BLaER1 treated with 17β-estradiol and CSF1 and Interleukin-3, amounts not matched to agents 10 nM and 100 nM (cell line): ENCODE data around the gene CALML5.
A peak's percentile ranks its signal among the peaks of the same experiment; 100 is the strongest.

ENCODE experiments used
- H3K27ac ChIP-seq, 11 experiments: shearing (Covaris generic); formaldehyde crosslinking; 2 replicates each; pipeline ENCODE4 v1.8.1; 2022
- H3K27me3 ChIP-seq, 11 experiments: shearing (Covaris generic); formaldehyde crosslinking; 2 replicates each; pipeline ENCODE4 v1.8.1; 2022
- H3K36me3 ChIP-seq, 11 experiments: shearing (Covaris generic); formaldehyde crosslinking; 2 replicates each; pipeline ENCODE4 v1.8.1; 2022
- H3K4me1 ChIP-seq, 10 experiments: shearing (Covaris generic); formaldehyde crosslinking; 2 replicates each; pipeline ENCODE4 v1.8.1; 2022
- H3K4me2 ChIP-seq, 11 experiments: shearing (Covaris generic); formaldehyde crosslinking; 2 replicates each; pipeline ENCODE4 v1.8.1; 2022
- H3K4me3 ChIP-seq, 10 experiments: shearing (Covaris generic); formaldehyde crosslinking; 2 replicates each; pipeline ENCODE4 v1.8.1; 2022
- H3K9ac ChIP-seq, 11 experiments: shearing (Covaris generic); formaldehyde crosslinking; 2 replicates each; pipeline ENCODE4 v1.8.1; 2022
- H3K9me3 ChIP-seq, 11 experiments: shearing (Covaris generic); formaldehyde crosslinking; replicated peaks in 1 of 11; 2 replicates each; pipeline ENCODE4 v1.8.1; 2022
- H4K20me1 ChIP-seq, 11 experiments: shearing (Covaris generic); formaldehyde crosslinking; 2 replicates each; pipeline ENCODE4 v1.8.1; 2022
- Cebpa-rat ChIP-seq, 11 experiments: shearing (Covaris generic); IDR thresholded peaks; 2 replicates each; pipeline ENCODE4 v1.8.1; 2022

Gene CALML5

GRCh38 chr10:5497948-5498730 lies 1.2 kb downstream of the CALML5 start:
- Histone ChIP-seq H3K4me3 (no peak overlapping the region), H4K20me1 (no peaks in the 10 kb centered on the region; a peak in 2 of 22 replicates), H3K27me3 (no peaks in the 10 kb centered on the region), H3K9ac (no peak overlapping the region), H3K4me1 (peaks cover 8 to 18% (median 10%) of the 10 kb centered on the region in 10 experiments; a peak in 17 of 20 replicates), H3K4me2 (no peak overlapping the region), H3K9me3 (peaks cover 0 to 3% (median under 1%) of the 10 kb centered on the region in 11 experiments; a peak in 9 of 22 replicates), H3K36me3 (no peaks in the 10 kb centered on the region), H3K27ac (no peak overlapping the region)
- TF ChIP-seq Cebpa-rat (IDR thresholded peaks at IDR 0.05) = no peak

- H3K27me3 ChIP-seq = no peaks in the 10 kb centered on the region
- H3K9ac ChIP-seq = no peak overlapping the region
- no peak for TF ChIP-seq Cebpa-rat (IDR thresholded peaks at IDR 0.05)
- H3K27ac ChIP-seq = no peak overlapping the region
- H3K9me3 ChIP-seq = peaks cover 8 to 11% (median 9%) of the 10 kb centered on the region in 11 experiments
- H3K4me2 ChIP-seq = no peak overlapping the region
- H3K4me3 ChIP-seq = no peak overlapping the region
- H4K20me1 ChIP-seq = no peaks in the 10 kb centered on the region; a peak in 2 of 22 replicates
- peaks cover 3 to 11% (median 5%) of the 10 kb centered on the region in 10 experiments; a peak in 17 of 20 replicates for H3K4me1 ChIP-seq
- no peaks in the 10 kb centered on the region; a peak in 1 of 22 replicates for H3K36me3 ChIP-seq
Measured at GRCh38 chr10:5497289-5497688, 2.1 kb downstream of the CALML5 start.

GRCh38 chr10:5496261-5497250 lies 2.8 kb downstream of the CALML5 start:
- H3K4me2 ChIP-seq = no peak overlapping the region
- no peaks in the 10 kb centered on the region; a peak in 1 of 22 replicates for H3K36me3 ChIP-seq
- H4K20me1 ChIP-seq = no peaks in the 10 kb centered on the region; a peak in 2 of 22 replicates
- no peak overlapping the region for H3K27ac ChIP-seq
- peaks cover 0 to 11% (median 4%) of the 10 kb centered on the region in 10 experiments; a peak in 16 of 20 replicates for H3K4me1 ChIP-seq
- H3K4me3 ChIP-seq = no peak overlapping the region
- H3K27me3 ChIP-seq = no peaks in the 10 kb centered on the region
- H3K9me3 ChIP-seq = peaks cover 10 to 18% (median 14%) of the 10 kb centered on the region in 11 experiments
- H3K9ac ChIP-seq = no peak overlapping the region
- TF ChIP-seq Cebpa-rat (IDR thresholded peaks at IDR 0.05) = no peak

GRCh38 chr10:5494611-5495010 lies 4.8 kb downstream of the CALML5 start:
- Histone ChIP-seq H3K36me3 (no peaks in the 10 kb centered on the region; a peak in 1 of 22 replicates), H3K9ac (no peak overlapping the region), H3K27ac (no peak overlapping the region), H3K4me1 (peaks cover 0 to 15% (median 13%) of the 10 kb centered on the region in 10 experiments; a peak in 17 of 20 replicates), H3K27me3 (no peaks in the 10 kb centered on the region), H3K4me2 (no peak overlapping the region), H3K4me3 (no peak overlapping the region), H3K9me3 (peaks cover 10 to 20% (median 14%) of the 10 kb centered on the region in 11 experiments), H4K20me1 (no peaks in the 10 kb centered on the region; a peak in 1 of 22 replicates)
- no peak for TF ChIP-seq Cebpa-rat (IDR thresholded peaks at IDR 0.05)

- Histone ChIP-seq H3K4me2 (no peak overlapping the region), H3K27ac (no peak overlapping the region), H3K36me3 (no peaks in the 10 kb centered on the region; a peak in 1 of 22 replicates), H3K27me3 (no peaks in the 10 kb centered on the region), H3K4me1 (peaks cover 0 to 15% (median 13%) of the 10 kb centered on the region in 10 experiments; a peak in 17 of 20 replicates), H3K9ac (no peak overlapping the region), H3K4me3 (no peak overlapping the region), H3K9me3 (peaks cover 10 to 20% (median 14%) of the 10 kb centered on the region in 11 experiments), H4K20me1 (no peaks in the 10 kb centered on the region; a peak in 1 of 22 replicates)
- no peak for TF ChIP-seq Cebpa-rat (IDR thresholded peaks at IDR 0.05)
Measured at GRCh38 chr10:5493691-5494090, 5.7 kb downstream of the CALML5 start.

- TF ChIP-seq Cebpa-rat (IDR thresholded peaks at IDR 0.05) = no peak
- H3K36me3 ChIP-seq = no peaks in the 10 kb centered on the region; a peak in 1 of 22 replicates
- H3K4me2 ChIP-seq = no peak overlapping the region
- H3K4me3 ChIP-seq = no peak overlapping the region
- no peak overlapping the region for H3K27ac ChIP-seq
- no peak overlapping the region for H3K9ac ChIP-seq
- H3K9me3 ChIP-seq = peaks cover 10 to 20% (median 14%) of the 10 kb centered on the region in 11 experiments
- no peaks in the 10 kb centered on the region; a peak in 1 of 22 replicates for H4K20me1 ChIP-seq
- H3K27me3 ChIP-seq = no peaks in the 10 kb centered on the region
- H3K4me1 ChIP-seq = peaks cover 0 to 15% (median 13%) of the 10 kb centered on the region in 10 experiments; a peak in 17 of 20 replicates
Measured at GRCh38 chr10:5492929-5493576, 6.3 kb downstream of the CALML5 start.

GRCh38 chr10:5492322-5492855 lies 7.0 kb downstream of the CALML5 start:
- no peak overlapping the region for H3K4me2 ChIP-seq
- peaks cover 0 to 15% (median 13%) of the 10 kb centered on the region in 10 experiments; a peak in 17 of 20 replicates for H3K4me1 ChIP-seq
- no peak for TF ChIP-seq Cebpa-rat (IDR thresholded peaks at IDR 0.05)
- no peaks in the 10 kb centered on the region for H3K27me3 ChIP-seq
- peaks cover 10 to 20% (median 14%) of the 10 kb centered on the region in 11 experiments for H3K9me3 ChIP-seq
- H3K9ac ChIP-seq = no peak overlapping the region
- no peaks in the 10 kb centered on the region; a peak in 1 of 22 replicates for H4K20me1 ChIP-seq
- no peak overlapping the region for H3K4me3 ChIP-seq
- H3K36me3 ChIP-seq = no peaks in the 10 kb centered on the region; a peak in 1 of 22 replicates
- no peak overlapping the region for H3K27ac ChIP-seq

GRCh38 chr10:5491477-5491876 lies 7.9 kb downstream of the CALML5 start:
- Histone ChIP-seq H3K36me3 (no peaks in the 10 kb centered on the region; a peak in 1 of 22 replicates), H3K27me3 (no peaks in the 10 kb centered on the region), H3K4me2 (peak overlapping the region in 10 of 11 experiments; percentile 17 to 80 (median 60); a peak in 19 of 22 replicates), H3K9ac (no peak overlapping the region), H3K4me1 (peaks cover 0 to 15% (median 13%) of the 10 kb centered on the region in 10 experiments; a peak in 17 of 20 replicates), H3K27ac (no peak overlapping the region), H3K9me3 (peaks cover 10 to 20% (median 14%) of the 10 kb centered on the region in 11 experiments), H4K20me1 (no peaks in the 10 kb centered on the region; a peak in 1 of 22 replicates), H3K4me3 (no peak overlapping the region)
- no peak for TF ChIP-seq Cebpa-rat (IDR thresholded peaks at IDR 0.05)
